Measurements from ENCODE around the gene SLC12A6. TPM values are rescaled to one million over a fixed set of nuclear protein-coding genes. Genes with fewer than 3 reads are reported as not detected.
A peak's percentile ranks its signal among the peaks of the same experiment; 100 is the strongest.

The SLC12A6 gene
- total RNA-seq, 4 donors from 2014 or later: 32.6 to 47.8 (median 42.1) TPM

DNA sequence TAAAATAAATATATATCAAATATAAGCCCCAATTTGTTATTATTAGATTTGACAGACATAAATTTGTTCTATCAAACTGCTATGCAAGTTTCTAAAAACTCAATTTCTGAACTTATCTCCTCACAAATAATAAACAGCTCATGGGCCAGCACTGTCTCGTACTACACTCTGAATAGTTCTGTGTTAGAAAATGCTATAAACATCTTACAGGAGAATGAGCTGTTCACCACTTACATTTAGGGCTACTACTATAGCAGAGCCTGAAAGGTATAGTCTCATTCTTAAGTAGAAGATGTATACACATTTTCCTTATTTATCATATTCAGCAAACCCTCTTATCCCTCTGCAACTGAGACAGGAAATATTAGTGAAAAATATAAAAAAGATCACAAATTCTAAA, 12.6 kb downstream of the SLC12A6 start:
- no peaks in the 10 kb centered on the region for H3K36me3 ChIP-seq
- WGBS, 2 donors: 96% methylated on average over 1 of the region's 1 CpG
- no peak for DNase-seq
- no peak overlapping the region for H3K4me3 ChIP-seq (replicated peaks in 1 of 3)
- no peaks in the 10 kb centered on the region for H3K9me3 ChIP-seq
- intact Hi-C loops (cut with DNase I): no loop called here
- H3K27me3 ChIP-seq: no peaks in the 10 kb centered on the region
- no peak overlapping the region for H3K27ac ChIP-seq
- H3K4me1 ChIP-seq: peaks cover 6 to 14% of the 10 kb centered on the region in 2 donors
- no peak for TF ChIP-seq POLR2A (IDR thresholded peaks at IDR 0.05)
- TF ChIP-seq, protein P1, sequence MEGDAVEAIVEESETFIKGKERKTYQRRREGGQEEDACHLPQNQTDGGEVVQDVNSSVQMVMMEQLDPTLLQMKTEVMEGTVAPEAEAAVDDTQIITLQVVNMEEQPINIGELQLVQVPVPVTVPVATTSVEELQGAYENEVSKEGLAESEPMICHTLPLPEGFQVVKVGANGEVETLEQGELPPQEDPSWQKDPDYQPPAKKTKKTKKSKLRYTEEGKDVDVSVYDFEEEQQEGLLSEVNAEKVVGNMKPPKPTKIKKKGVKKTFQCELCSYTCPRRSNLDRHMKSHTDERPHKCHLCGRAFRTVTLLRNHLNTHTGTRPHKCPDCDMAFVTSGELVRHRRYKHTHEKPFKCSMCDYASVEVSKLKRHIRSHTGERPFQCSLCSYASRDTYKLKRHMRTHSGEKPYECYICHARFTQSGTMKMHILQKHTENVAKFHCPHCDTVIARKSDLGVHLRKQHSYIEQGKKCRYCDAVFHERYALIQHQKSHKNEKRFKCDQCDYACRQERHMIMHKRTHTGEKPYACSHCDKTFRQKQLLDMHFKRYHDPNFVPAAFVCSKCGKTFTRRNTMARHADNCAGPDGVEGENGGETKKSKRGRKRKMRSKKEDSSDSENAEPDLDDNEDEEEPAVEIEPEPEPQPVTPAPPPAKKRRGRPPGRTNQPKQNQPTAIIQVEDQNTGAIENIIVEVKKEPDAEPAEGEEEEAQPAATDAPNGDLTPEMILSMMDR (IDR thresholded peaks at IDR 0.05): no peak

DNA sequence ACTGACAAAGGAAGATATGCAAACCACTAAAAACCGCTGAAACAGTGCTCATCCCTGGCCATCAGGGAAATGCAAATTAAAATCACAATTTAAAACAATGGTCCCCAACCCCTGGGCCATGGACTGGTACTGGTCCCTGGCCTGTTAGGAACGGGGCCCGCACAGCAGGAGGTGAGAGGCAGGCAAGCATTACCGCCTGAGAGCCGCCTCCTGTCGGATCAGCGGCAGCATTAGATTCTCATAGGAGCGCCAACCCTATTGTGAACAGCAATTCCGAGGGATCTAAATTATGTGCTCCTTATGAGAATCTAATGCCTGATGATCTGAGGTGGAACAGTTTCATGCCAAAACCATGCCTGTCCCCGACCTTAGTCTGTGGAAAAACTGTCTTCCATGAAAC, 14.4 kb downstream of the SLC12A6 start:
- TF ChIP-seq, protein P1 (IDR thresholded peaks at IDR 0.05): no peak
- no peak for TF ChIP-seq POLR2A (IDR thresholded peaks at IDR 0.05)
- no peak for DNase-seq

DNA sequence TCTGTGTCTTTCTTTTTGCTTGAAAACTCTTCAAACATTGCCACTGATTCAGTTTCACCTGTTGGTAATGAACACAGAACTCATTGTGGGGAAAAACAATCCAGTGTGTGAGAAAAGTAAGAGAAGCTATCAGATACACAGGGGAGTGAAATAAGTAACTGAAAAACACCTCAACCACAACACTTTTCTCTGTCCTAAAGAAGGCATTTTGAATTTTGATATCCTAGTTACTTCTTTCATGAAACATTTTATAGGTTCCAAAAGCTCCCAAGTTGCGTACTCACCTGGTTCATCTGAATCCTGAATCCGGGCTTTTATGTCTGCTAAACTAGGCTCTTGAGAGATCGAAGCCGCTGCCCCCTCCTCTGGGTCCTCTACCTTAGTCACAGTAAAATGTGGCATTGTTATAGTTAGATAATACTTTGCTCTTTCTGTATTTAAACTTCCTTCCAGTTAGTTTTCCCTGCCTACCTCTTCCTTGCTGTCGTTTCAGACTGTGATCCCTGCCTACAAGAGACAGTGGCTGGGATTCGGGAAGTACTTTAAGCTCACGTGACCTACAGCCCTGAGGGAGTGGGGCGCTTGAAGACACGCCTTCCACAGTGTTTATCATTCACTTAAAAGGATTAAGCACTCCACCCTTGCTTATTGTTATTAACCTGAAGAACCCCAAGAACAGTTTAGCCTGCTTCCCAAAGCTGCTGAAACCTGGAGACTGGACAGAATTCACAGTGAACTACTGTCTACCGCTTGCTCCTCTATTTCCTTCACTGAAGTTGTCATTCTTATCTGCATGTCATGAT, 19.1 kb downstream of the SLC12A6 start:
- WGBS, 2 donors: 7% methylated on average over 10 of the region's 10 CpGs
- H3K36me3 ChIP-seq: no peaks in the 10 kb centered on the region
- H3K4me3 ChIP-seq (replicated peaks in 1 of 3): peak overlapping the region in 2 of 3 donors; percentile 39 to 41
- peak overlapping the region; percentile 68 to 86 (median 78) for H3K27ac ChIP-seq
- no peaks in the 10 kb centered on the region for H3K27me3 ChIP-seq
- intact Hi-C loops (cut with DNase I): loop anchor here (10.0 kb wide), 1 partner anchor 46 kb away; the partner anchor contains the start of gene LPCAT4
- peak; percentile 79 for DNase-seq
- no peaks in the 10 kb centered on the region for H3K9me3 ChIP-seq
- peaks cover 9 to 40% of the 10 kb centered on the region in 2 donors for H3K4me1 ChIP-seq
- TF ChIP-seq, protein P1 (IDR thresholded peaks at IDR 0.05): no peak
- TF ChIP-seq POLR2A (IDR thresholded peaks at IDR 0.05): peak in 1 of 2 donors; percentile 89

More for the DNA sequence above, 14.4 kb downstream of the SLC12A6 start:
- 96 to 98% methylated on average over 10 of the region's 10 CpGs for WGBS, 2 donors
- intact Hi-C loops (cut with DNase I): no loop called here
- Histone ChIP-seq H3K27me3 (no peaks in the 10 kb centered on the region), H3K9me3 (no peaks in the 10 kb centered on the region), H3K4me3 (replicated peaks in 1 of 3) (no peak overlapping the region), H3K4me1 (peaks cover 9 to 12% of the 10 kb centered on the region in 2 donors), H3K27ac (no peak overlapping the region), H3K36me3 (no peaks in the 10 kb centered on the region)

DNA sequence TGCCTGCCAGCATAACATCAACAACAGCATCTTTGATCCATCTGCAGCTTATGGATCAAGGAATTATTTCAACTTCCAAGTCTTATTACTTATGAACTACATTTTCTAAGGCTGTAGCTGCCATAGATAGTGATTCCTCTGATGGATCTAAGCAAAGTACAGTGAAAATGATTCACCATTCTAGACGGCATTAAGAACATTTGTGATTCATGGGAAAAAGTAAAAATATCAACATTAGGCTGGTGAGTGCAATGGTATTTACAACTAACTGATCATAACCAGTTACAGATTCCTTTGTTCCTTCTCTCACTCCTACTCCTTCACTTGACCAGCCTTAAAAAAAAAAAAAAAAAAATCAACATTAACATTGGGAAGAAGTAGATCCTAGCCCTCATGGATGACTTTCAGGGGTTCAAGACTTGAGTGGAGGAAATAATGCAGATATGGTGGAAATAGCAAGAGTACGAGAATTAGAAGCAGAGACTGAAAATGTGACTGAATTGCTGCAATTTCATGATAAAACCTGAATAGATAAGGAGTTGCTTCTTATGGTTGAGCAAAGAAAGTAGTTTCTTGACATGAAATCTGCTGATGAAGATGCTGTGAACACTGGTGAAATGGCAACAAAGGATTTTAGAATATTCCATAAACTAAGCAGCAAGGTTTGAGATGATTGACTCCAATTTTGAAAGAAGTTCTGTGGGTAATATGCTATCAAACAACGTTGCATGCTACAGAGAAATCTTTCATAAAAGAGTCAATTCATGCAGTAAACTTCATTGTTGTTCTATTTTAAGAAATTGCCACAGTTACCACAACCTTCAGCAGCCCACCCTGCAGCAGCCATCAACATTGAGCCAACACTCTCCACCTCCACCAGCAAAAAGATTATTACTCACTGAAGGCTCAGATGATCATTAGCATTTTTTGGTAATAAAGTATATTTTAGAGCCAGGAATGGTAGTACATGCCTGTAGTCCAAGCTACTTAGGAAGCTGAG, 22.8 kb downstream of the SLC12A6 start:
- intact Hi-C loops (cut with DNase I): loop anchor here (10.0 kb wide), 1 partner anchor 50 kb away; the partner anchor contains the start of gene LPCAT4
- H3K27ac ChIP-seq: no peak overlapping the region
- DNase-seq: no peak
- no peak overlapping the region for H3K4me3 ChIP-seq (replicated peaks in 1 of 3)
- peaks cover 2 to 34% of the 10 kb centered on the region in 2 donors for H3K4me1 ChIP-seq
- 93 to 96% methylated on average over 3 of the region's 3 CpGs for WGBS, 2 donors
- H3K36me3 ChIP-seq: no peaks in the 10 kb centered on the region
- no peaks in the 10 kb centered on the region for H3K9me3 ChIP-seq
- TF ChIP-seq, protein P1 (IDR thresholded peaks at IDR 0.05): no peak
- no peak for TF ChIP-seq POLR2A (IDR thresholded peaks at IDR 0.05)
- H3K27me3 ChIP-seq: no peaks in the 10 kb centered on the region
